A549 (cell line): ENCODE results near the gene GTF2A2. TPM values are rescaled to one million over a fixed set of nuclear protein-coding genes. Genes with fewer than 3 reads are reported as not detected.

Source experiments
- ATAC-seq, 2 experiments: fragments of 200-7000 bp in 1 of 2; fragments of >200 bp in 1 of 2; cut with Nextera tagmentation in 1 of 2; cut with Tn5 transposase in 1 of 2; 3 replicates each; pipeline versions ENCODE4 v1.8.0 to v1.9.1; 2018 to 2020; ENCODE audit warnings: mild to moderate bottlenecking in 1 of 2, moderate library complexity in 1 of 2
- CTCF ChIA-PET: fragments of 300-600 bp; sonication (Branson Sonifier 250); formaldehyde crosslinking; extraction: SDS; loops from one replicate; lab custom pipeline; 2021; ENCODE audit warnings: antibody characterized with exemption, inconsistent platforms; lab: Yijun Ruan, JAX
- POLR2A ChIA-PET: fragments of 350-600 bp; formaldehyde crosslinking; extraction: SDS; loops from one replicate; lab custom pipeline; 2021; ENCODE audit warnings: antibody characterized with exemption, inconsistent platforms; lab: Yijun Ruan, JAX
- DNase-seq, 2 experiments: peaks; one replicate each; pipeline versions ENCODE4 v3.0.0 to v3.0.0-alpha.2; 2011 to 2016; ENCODE audit warnings: low read depth in 1 of 2, low spot score in 1 of 2
- FAIRE-seq: peaks from 2 replicates; lab custom pipeline; 2011; peaks lifted over from hg19 to GRCh38; lab: Jason Lieb, UNC
- H3K27ac ChIP-seq, 2 experiments: fragments of >200 bp; sonication (Bioruptor Twin); formaldehyde crosslinking; 3 replicates each; pipeline ENCODE4 v1.5.1; 2016 to 2017
- H3K4me1 ChIP-seq: fragments of >200 bp; sonication (Bioruptor Twin); formaldehyde crosslinking; 3 replicates; pipeline ENCODE4 v1.6.1; 2016
- H3K4me2 ChIP-seq: fragments of >200 bp; sonication (Bioruptor Twin); formaldehyde crosslinking; 3 replicates; pipeline ENCODE4 v1.6.1; 2016
- H3K4me3 ChIP-seq: fragments of >200 bp; sonication (Bioruptor Twin); formaldehyde crosslinking; 3 replicates; pipeline ENCODE4 v1.5.1; 2016
- H3K9me3 ChIP-seq: fragments of >200 bp; sonication (Bioruptor Twin); formaldehyde crosslinking; 3 replicates; pipeline ENCODE4 v1.6.1; 2016
- ATOH8 ChIP-seq: fragments of 250-450 bp; sonication (Bioruptor Pico); IDR thresholded peaks from 2 replicates; pipeline ENCODE4 v1.5.0; 2020; ENCODE audit warnings: low read depth, mild to moderate bottlenecking, moderate library complexity
- BHLHE40 ChIP-seq: IDR thresholded peaks from 2 replicates; pipeline ENCODE4 v1.6.1; 2012; ENCODE audit warnings: low read depth, low read length, inconsistent platforms
- CBX2 ChIP-seq: fragments of 200-600 bp; sonication (generic); IDR thresholded peaks from 2 replicates; pipeline ENCODE4 v1.6.1; 2016; ENCODE audit warnings: low read depth, mild to moderate bottlenecking, borderline replicate concordance
- CTCF ChIP-seq: fragments of >200 bp; sonication (Bioruptor Twin); formaldehyde crosslinking; IDR thresholded peaks from 3 replicates; pipeline ENCODE4 v1.5.1; 2016
- EHF ChIP-seq: fragments of 250-450 bp; sonication (Bioruptor Pico); IDR thresholded peaks from 2 replicates; pipeline ENCODE4 v1.5.0; 2020; ENCODE audit warnings: mild to moderate bottlenecking
- EP300 ChIP-seq, 2 experiments: fragments of >200 bp; sonication (Bioruptor Twin); formaldehyde crosslinking; IDR thresholded peaks; 2 replicates in 1 of 2; 3 replicates in 1 of 2; pipeline ENCODE4 v1.6.1; 2016 to 2017
- ESRRA ChIP-seq: fragments of 150-350 bp; IDR thresholded peaks from 2 replicates; pipeline ENCODE4 v1.6.1; 2014; ENCODE audit warnings: mild to moderate bottlenecking, low read length, borderline replicate concordance
- FOSB ChIP-seq: fragments of 250-450 bp; sonication (Bioruptor Pico); IDR thresholded peaks from 2 replicates; pipeline ENCODE4 v1.5.0; 2020; ENCODE audit warnings: mild to moderate bottlenecking, moderate library complexity
- FOSL2 ChIP-seq, 2 experiments: fragments of 450-650 bp in 1 of 2; fragments of >200 bp in 1 of 2; sonication (Bioruptor Twin) in 1 of 2; formaldehyde crosslinking; IDR thresholded peaks; 2 replicates each; pipeline versions ENCODE4 v1.5.0 to v1.6.1; 2016 to 2020; ENCODE audit warnings: mild to moderate bottlenecking in 1 of 2, moderate library complexity in 1 of 2
- HEYL ChIP-seq: fragments of 250-450 bp; sonication (Bioruptor Pico); IDR thresholded peaks from 2 replicates; pipeline ENCODE4 v1.8.0; 2021; ENCODE audit warnings: mild to moderate bottlenecking, moderate library complexity
- HMGXB4 ChIP-seq: fragments of 250-450 bp; sonication (Bioruptor Pico); IDR thresholded peaks from 2 replicates; pipeline ENCODE4 v1.5.0; 2021; ENCODE audit warnings: mild to moderate bottlenecking, moderate library complexity, borderline replicate concordance
- HOXB13 ChIP-seq: fragments of 250-450 bp; sonication (Bioruptor Pico); IDR thresholded peaks from 2 replicates; pipeline ENCODE4 v1.5.0; 2020; ENCODE audit warnings: low read depth, mild to moderate bottlenecking, moderate library complexity
- HOXB5 ChIP-seq: fragments of 250-450 bp; sonication (Bioruptor Pico); IDR thresholded peaks from 2 replicates; pipeline ENCODE4 v1.5.0; 2020; ENCODE audit warnings: mild to moderate bottlenecking, moderate library complexity
- JUNB ChIP-seq: fragments of >200 bp; sonication (Bioruptor Twin); formaldehyde crosslinking; IDR thresholded peaks from 2 replicates; pipeline ENCODE4 v1.6.1; 2016
- MAX ChIP-seq: IDR thresholded peaks from 2 replicates; pipeline ENCODE4 v1.6.1; 2012
- MYC ChIP-seq: IDR thresholded peaks from 2 replicates; pipeline ENCODE4 v1.6.1; 2012; ENCODE audit warnings: mild to moderate bottlenecking, inconsistent platforms, low read length, improper control_type of control experiment, borderline replicate concordance
- NFE2L2 ChIP-seq: fragments of 150-350 bp; conservative IDR thresholded peaks from 2 replicates; pipeline ENCODE4 v1.6.1; 2014; ENCODE audit warnings: low read length
- PBX3 ChIP-seq: IDR thresholded peaks from 2 replicates; pipeline ENCODE4 v1.6.1; 2012
- POLR2A ChIP-seq: IDR thresholded peaks from 2 replicates; pipeline ENCODE4 v1.6.1; 2012; ENCODE audit warnings: mild to moderate bottlenecking, low read length
- POLR2AphosphoS2 ChIP-seq: conservative IDR thresholded peaks from 2 replicates; pipeline ENCODE4 v1.6.1; 2012; ENCODE audit warnings: low read length, improper control_type of control experiment, inconsistent platforms
- RAD21 ChIP-seq, 2 experiments: fragments of >200 bp in 1 of 2; sonication (Bioruptor Twin) in 1 of 2; formaldehyde crosslinking in 1 of 2; IDR thresholded peaks in 1 of 2; conservative IDR thresholded peaks in 1 of 2; 2 replicates in 1 of 2; 3 replicates in 1 of 2; pipeline ENCODE4 v1.6.1; 2012 to 2018; ENCODE audit warnings: inconsistent platforms in 1 of 2
- RCOR1 ChIP-seq: fragments of 150-350 bp; IDR thresholded peaks from 2 replicates; pipeline ENCODE4 v1.6.1; 2014; ENCODE audit warnings: antibody characterized with exemption, low read length, low read depth
- RNF2 ChIP-seq: fragments of 200-600 bp; sonication (generic); IDR thresholded peaks from 2 replicates; pipeline ENCODE4 v1.6.1; 2016; ENCODE audit warnings: low read depth, mild to moderate bottlenecking, antibody characterized with exemption, moderate library complexity, borderline replicate concordance
- TFCP2L1 ChIP-seq: fragments of 250-450 bp; sonication (Bioruptor Pico); IDR thresholded peaks from 2 replicates; pipeline ENCODE4 v1.5.0; 2021; ENCODE audit warnings: mild to moderate bottlenecking
- TP53 ChIP-seq: fragments of 250-450 bp; sonication (Bioruptor Pico); IDR thresholded peaks from 2 replicates; pipeline ENCODE4 v1.5.0; 2021; ENCODE audit warnings: mild to moderate bottlenecking, moderate library complexity
- ZFP36 ChIP-seq: fragments of 450-650 bp; IDR thresholded peaks from 2 replicates; pipeline ENCODE4 v1.6.1; 2014; ENCODE audit warnings: borderline replicate concordance; ENCODE audit not compliant: partially characterized antibody
- WGBS: methylation state at CpG from one replicate; pipeline ENCODE4 v1.1.6; 2017; ENCODE audit errors: missing lambda C conversion rate; 5-methylcytosine and 5-hydroxymethylcytosine counted together
- polyA plus RNA-seq, 4 experiments: library from polyadenylated mRNA; depleted of rRNA in 3 of 4; stranded (reverse); fragments of >200 nt; fragmentation: RNase III in 1 of 4; extraction: RNeasy Plus Mini Kit Qiagen cat#74134 plus additional on column Dnase treatment in 1 of 4; gene quantifications; 2 replicates in 3 of 4; 3 replicates in 1 of 4; pipeline ENCODE4 v1.2.3, GENCODE V29; 2011 to 2017

The GTF2A2 gene
- polyA plus RNA-seq, 2 of the 4 experiments (the other 2 are of a cell fraction) = 220 to 282 TPM

- Histone ChIP-seq H3K4me2 (no peak overlapping the region), H3K9me3 (peaks cover 8% of the 10 kb centered on the region), H3K27ac (peak overlapping the region; percentile 86 to 92), H3K4me1 (peaks cover 40% of the 10 kb centered on the region), H3K4me3 (no peak overlapping the region)
- ATAC-seq (no peak), DNase-seq (no peak), FAIRE-seq (peak; percentile 85)
- ChIA-PET POLR2A (interaction anchor here (5.3 kb wide), 1 partner anchor 16 kb away, joined by 57 read pairs; the partner anchor contains the start of gene GCNT3), CTCF (interaction anchor here (0.6 to 9.1 kb wide), 15 partner anchors 8 to 68 kb away, joined by 3 to 60 read pairs (median 4); partner anchors contain the start of gene GCNT3)
- TF ChIP-seq NFE2L2 (no peak), JUNB (no peak), CTCF (no peak), PBX3 (no peak)
- TF ChIP-seq, all 56 proteins: peak for 0
Measured at GRCh38 chr15:59596640-59597039, 60.7 kb downstream of the GTF2A2 start.

- H3K4me2 ChIP-seq = peak overlapping the region; percentile 65
- DNase-seq = peak; percentile 36 to 88
- WGBS = 24% methylated on average over 7 of the region's 7 CpGs
- TF ChIP-seq RAD21 (conservative IDR thresholded peaks at IDR 0.05 in 1 of 2, IDR thresholded peaks at IDR 0.05 in 1 of 2) = no peak; a peak in 1 of 5 replicates
- TF ChIP-seq MAX = peak; percentile 63; the same call in 1 of the 2 replicates
- TF ChIP-seq FOSL2 (IDR thresholded peaks at IDR 0.05) = no peak
- TF ChIP-seq FOSL2 (CRISPR knock-in tag; IDR thresholded peaks at IDR 0.05) = peak; percentile 38; the same call in 1 of the 2 replicates
- peak; percentile 69; the same call in 1 of the 2 replicates for TF ChIP-seq HOXB13 (CRISPR knock-in tag)
- peak; percentile 63; the same call in 1 of the 2 replicates for TF ChIP-seq MYC
- TF ChIP-seq ATOH8 (CRISPR knock-in tag) = peak; percentile 46; the same call in 1 of the 2 replicates
- no peak for TF ChIP-seq POLR2AphosphoS2
- TF ChIP-seq EP300 (IDR thresholded peaks at IDR 0.05) = no peak
- TF ChIP-seq BHLHE40 = no peak
- peak; percentile 90 for TF ChIP-seq ZFP36
- TF ChIP-seq RNF2 = no peak
- no peaks in the 10 kb centered on the region for H3K9me3 ChIP-seq
- no peak overlapping the region for H3K4me3 ChIP-seq
- peak overlapping the region; percentile 86 to 92 for H3K27ac ChIP-seq
- ChIA-PET POLR2A (interaction anchor here (0.6 to 5.3 kb wide), 3 partner anchors 17 to 552 kb away, joined by 3 to 57 read pairs (median 3); partner anchors contain the start of gene GCNT3), CTCF (interaction anchor here (0.6 to 9.1 kb wide), 18 partner anchors 11 to 1712 kb away, joined by 3 to 60 read pairs (median 4); partner anchors contain the start of gene GCNT3)
- FAIRE-seq = peak; percentile 95
- H3K4me1 ChIP-seq = peaks cover 40% of the 10 kb centered on the region
- peak; percentile 63 to 76 for ATAC-seq
Measured at GRCh38 chr15:59595434-59595915, 61.8 kb downstream of the GTF2A2 start.

- FAIRE-seq (no peak), DNase-seq (no peak), ATAC-seq (peak; percentile 48 to 49; a peak in 5 of 6 replicates)
- Histone ChIP-seq H3K27ac (peak overlapping the region; percentile 86 to 92), H3K4me3 (no peak overlapping the region), H3K4me1 (peaks cover 40% of the 10 kb centered on the region), H3K9me3 (no peaks in the 10 kb centered on the region), H3K4me2 (peak overlapping the region; percentile 65)
- 49% methylated on average over 2 of the region's 2 CpGs for WGBS
- POLR2A ChIA-PET = interaction anchor here (0.6 to 5.3 kb wide), 9 partner anchors 10 to 552 kb away, joined by 3 to 57 read pairs (median 4); partner anchors contain the start of genes GCNT3 and GTF2A2
- CTCF ChIA-PET = interaction anchor here (0.9 to 9.1 kb wide), 16 partner anchors 12 to 97 kb away, joined by 3 to 60 read pairs (median 4); partner anchors contain the start of gene GCNT3
- no peak; the same call in 1 of the 2 replicates for TF ChIP-seq HOXB5 (CRISPR knock-in tag)
- no peak for TF ChIP-seq TFCP2L1
- 0 out of 2 replicates have a peak, but pooled peaks have one; percentile 68 for TF ChIP-seq TP53 (CRISPR knock-in tag)
- TF ChIP-seq EHF (CRISPR knock-in tag) = peak; percentile 20; the same call in 1 of the 2 replicates
- TF ChIP-seq CBX2 = no peak
- no peak for TF ChIP-seq ZFP36
- 0 out of 2 replicates have a peak, but pooled peaks have one; percentile 15 for TF ChIP-seq HMGXB4 (CRISPR knock-in tag)
- TF ChIP-seq RCOR1 = no peak
- TF ChIP-seq POLR2A = no peak
- no peak for TF ChIP-seq JUNB
- no peak for TF ChIP-seq ESRRA
- 0 out of 2 replicates have a peak, but pooled peaks have one; percentile 70 for TF ChIP-seq FOSB (CRISPR knock-in tag)
- no peak for TF ChIP-seq EP300 (IDR thresholded peaks at IDR 0.05)
- peak; percentile 80; the same call in 1 of the 2 replicates for TF ChIP-seq HEYL (CRISPR knock-in tag)
Measured at GRCh38 chr15:59594991-59595390, 62.3 kb downstream of the GTF2A2 start.
